ENCODE measurements around the gene SMYD3.

DNA sequence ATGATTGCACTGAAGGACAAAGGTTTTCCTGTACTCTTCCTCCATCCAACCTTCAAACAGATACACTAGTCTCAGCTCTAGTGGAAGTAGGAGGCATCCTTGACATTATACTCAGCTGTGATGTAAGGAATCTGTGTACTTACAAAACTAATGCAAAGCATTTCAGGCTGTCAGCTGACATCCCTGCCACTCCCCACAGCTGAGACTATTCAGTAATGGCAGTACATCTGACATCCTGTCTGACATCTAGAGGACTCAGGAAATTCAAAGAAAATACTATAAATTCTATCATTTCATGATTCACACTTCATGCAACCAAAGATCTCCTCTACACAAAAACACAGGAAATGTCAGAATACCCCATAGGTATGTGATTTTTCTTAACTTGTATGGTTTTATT is 325.8 kb downstream of the SMYD3 start:
- TF ChIP-seq POLR2A (IDR thresholded peaks at IDR 0.05), result no peak
- TF ChIP-seq, protein P1, sequence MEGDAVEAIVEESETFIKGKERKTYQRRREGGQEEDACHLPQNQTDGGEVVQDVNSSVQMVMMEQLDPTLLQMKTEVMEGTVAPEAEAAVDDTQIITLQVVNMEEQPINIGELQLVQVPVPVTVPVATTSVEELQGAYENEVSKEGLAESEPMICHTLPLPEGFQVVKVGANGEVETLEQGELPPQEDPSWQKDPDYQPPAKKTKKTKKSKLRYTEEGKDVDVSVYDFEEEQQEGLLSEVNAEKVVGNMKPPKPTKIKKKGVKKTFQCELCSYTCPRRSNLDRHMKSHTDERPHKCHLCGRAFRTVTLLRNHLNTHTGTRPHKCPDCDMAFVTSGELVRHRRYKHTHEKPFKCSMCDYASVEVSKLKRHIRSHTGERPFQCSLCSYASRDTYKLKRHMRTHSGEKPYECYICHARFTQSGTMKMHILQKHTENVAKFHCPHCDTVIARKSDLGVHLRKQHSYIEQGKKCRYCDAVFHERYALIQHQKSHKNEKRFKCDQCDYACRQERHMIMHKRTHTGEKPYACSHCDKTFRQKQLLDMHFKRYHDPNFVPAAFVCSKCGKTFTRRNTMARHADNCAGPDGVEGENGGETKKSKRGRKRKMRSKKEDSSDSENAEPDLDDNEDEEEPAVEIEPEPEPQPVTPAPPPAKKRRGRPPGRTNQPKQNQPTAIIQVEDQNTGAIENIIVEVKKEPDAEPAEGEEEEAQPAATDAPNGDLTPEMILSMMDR (IDR thresholded peaks at IDR 0.05 in 8 of 11, conservative IDR thresholded peaks at IDR 0.05 in 3 of 11), result no peak
- no peak for TF ChIP-seq POLR2AphosphoS5 (IDR thresholded peaks at IDR 0.05)

Measured in spleen (tissue), 7 donors.